OCI-LY7 (cell line): ENCODE data around the gene BBS4. TPM values are rescaled to one million over a fixed set of nuclear protein-coding genes. Genes with fewer than 3 reads are reported as not detected.

Experiments
- BruUV-seq: library from RNA; stranded (reverse); fragments of 400-500 nt; replicated peaks from 2 replicates; lab custom pipeline; 2021; lab: Mats Ljungman, UMichigan
- CTCF ChIA-PET: fragments of 300-600 bp; sonication (Branson Sonifier 250); formaldehyde crosslinking; loops from one replicate; lab custom pipeline; 2022; ENCODE audit warnings: antibody characterized with exemption; ENCODE audit not compliant: unreplicated experiment; lab: Charles Lee
- POLR2A ChIA-PET: fragments of 300-600 bp; sonication (Branson Sonifier 250); formaldehyde crosslinking; loops from one replicate; lab custom pipeline; 2022; ENCODE audit warnings: antibody characterized with exemption; lab: Charles Lee
- DNase-seq: peaks from one replicate; pipeline ENCODE4 v3.0.0-alpha.2; 2015; ENCODE audit warnings: low spot score
- H2AFZ ChIP-seq: fragments of 200-600 bp; sonication (generic), shearing (Covaris generic); 2 replicates; pipeline ENCODE4 v1.6.1; 2014; ENCODE audit warnings: mild to moderate bottlenecking, antibody characterized with exemption, low read length, moderate library complexity
- H3K27ac ChIP-seq: fragments of 200-600 bp; sonication (generic); 2 replicates; pipeline ENCODE4 v1.5.1; 2014; ENCODE audit warnings: mixed run types, low read depth, mild to moderate bottlenecking, moderate library complexity, low read length, inconsistent platforms; ENCODE audit not compliant: poor library complexity, severe bottlenecking
- H3K36me3 ChIP-seq: fragments of 200-600 bp; sonication (generic); 2 replicates; pipeline ENCODE4 v1.6.1; 2014; ENCODE audit warnings: mild to moderate bottlenecking, antibody characterized with exemption, low read length, moderate library complexity, mixed read lengths; ENCODE audit not compliant: insufficient read depth
- H3K4me1 ChIP-seq: fragments of 200-600 bp; sonication (generic); 2 replicates; pipeline ENCODE4 v1.5.1; 2014; ENCODE audit warnings: mild to moderate bottlenecking, low read length; ENCODE audit not compliant: insufficient read depth, poor library complexity, severe bottlenecking
- H3K4me2 ChIP-seq: fragments of 200-600 bp; sonication (generic); 2 replicates; pipeline ENCODE4 v1.6.1; 2014; ENCODE audit warnings: mild to moderate bottlenecking, low read length
- H3K4me3 ChIP-seq: fragments of 200-600 bp; sonication (generic); 2 replicates; pipeline ENCODE4 v1.5.1; 2014; ENCODE audit warnings: mild to moderate bottlenecking, low read depth, low read length; ENCODE audit not compliant: poor library complexity, severe bottlenecking
- H3K79me2 ChIP-seq: fragments of 200-600 bp; sonication (generic); 2 replicates; pipeline ENCODE4 v1.6.1; 2016; ENCODE audit warnings: low read depth, mild to moderate bottlenecking, low read length, moderate library complexity, mixed read lengths; ENCODE audit not compliant: insufficient read depth
- H3K9me2 ChIP-seq: fragments of 200-600 bp; sonication (generic); 2 replicates; pipeline ENCODE4 v1.6.1; 2016; ENCODE audit warnings: mild to moderate bottlenecking, low read length, mixed read lengths; ENCODE audit not compliant: insufficient read depth
- H3K9me3 ChIP-seq: fragments of 200-600 bp; sonication (generic); 2 replicates; pipeline ENCODE4 v1.6.1; 2014; ENCODE audit warnings: mild to moderate bottlenecking, mixed run types, low read length, mixed read lengths
- H4K20me1 ChIP-seq: fragments of 200-600 bp; sonication (generic); 2 replicates; pipeline ENCODE4 v1.6.1; 2014; ENCODE audit warnings: mild to moderate bottlenecking, antibody characterized with exemption, low read length, moderate library complexity, mixed read lengths; ENCODE audit not compliant: insufficient read depth
- CTCF ChIP-seq: fragments of 200-600 bp; sonication (generic); conservative IDR thresholded peaks from 2 replicates; pipeline ENCODE4 v1.5.1; 2014; ENCODE audit warnings: mild to moderate bottlenecking, antibody characterized with exemption, low read length, moderate library complexity, mixed read lengths
- EZH2phosphoT487 ChIP-seq: fragments of 200-600 bp; sonication (generic); IDR thresholded peaks from 2 replicates; pipeline ENCODE4 v1.6.1; 2018; ENCODE audit warnings: low read depth, borderline replicate concordance, mild to moderate bottlenecking, mixed run types, antibody characterized with exemption, low read length, moderate library complexity, mixed read lengths
- intact Hi-C: fragments of 100-400 bp; cut with micrococcal nuclease; formaldehyde crosslinking; loops from one replicate; pipeline ENCODE4 v1.10.0; 2022; ENCODE audit not compliant: unreplicated experiment
- total RNA-seq, 2 experiments: library from RNA; depleted of rRNA in 1 of 2; stranded (reverse); fragments of >200 nt in 1 of 2; shearing (Covaris generic) in 1 of 2; gene quantifications; 2 replicates each; pipeline ENCODE4 v1.2.3, GENCODE V29; 2014 to 2022

BBS4 gene
- total RNA-seq, 2 experiments from 2014 or later, result 19.7 to 29.7 TPM

GRCh38 chr15:72783640-72784455 is 97.8 kb downstream of the BBS4 start, which contains the start of gene ADPGK:
Gene ADPGK (minus strand): TSS chr15:72783758. CDS start chr15:72783691, 67 bp downstream.
- intact Hi-C loops, result loop anchor here (5.0 kb wide), 5 partner anchors 62 to 848 kb away; partner anchors contain the start of genes NEO1, NPTN and PARP6

GRCh38 chr15:72784456-72784876 is 98.5 kb downstream of the BBS4 start:
- no peak for DNase-seq
- POLR2A ChIA-PET, result interaction anchor here (0.6 to 1.1 kb wide), 3 partner anchors 82 to 309 kb away, joined by 3 read pairs; no protein-coding TSS in a partner anchor
- intact Hi-C loops, result loop anchor here (5.0 kb wide), 5 partner anchors 62 to 848 kb away; partner anchors contain the start of genes NEO1, NPTN and PARP6
- Histone ChIP-seq H3K9me3 (no peaks in the 10 kb centered on the region), H3K4me1 (peaks cover 22% of the 10 kb centered on the region), H3K27ac (peak overlapping the region; percentile 50), H3K4me3 (peak overlapping the region; percentile 93), H3K9me2 (no peaks in the 10 kb centered on the region), H3K4me2 (peak overlapping the region; percentile 87), H4K20me1 (peaks cover 17% of the 10 kb centered on the region), H2AFZ (peak overlapping the region; percentile 92), H3K36me3 (peaks cover 26% of the 10 kb centered on the region), H3K79me2 (peaks cover 37% of the 10 kb centered on the region)
- no TSS peak for BruUV-seq
- CTCF ChIA-PET, result no interaction called here
- TF ChIP-seq EZH2phosphoT487 (no peak), CTCF (peak; percentile 4; the same call in 1 of the 2 replicates)

More at GRCh38 chr15:72783640-72784455, 97.8 kb downstream of the BBS4 start, which contains the start of gene ADPGK:
- DNase-seq, result peak; percentile 96
- peak within 1 kb of the TSS; percentile 50 for H3K27ac ChIP-seq
- H3K4me2 ChIP-seq, result peak within 1 kb of the TSS; percentile 90
- peaks cover 40% of the 10 kb centered on the region for H3K79me2 ChIP-seq
- H3K4me3 ChIP-seq, result peak within 1 kb of the TSS; percentile 93
- peak within 1 kb of the TSS; percentile 92 for H2AFZ ChIP-seq
- peaks cover 22% of the 10 kb centered on the region for H3K4me1 ChIP-seq
- peak; percentile 80 for TF ChIP-seq CTCF
- TF ChIP-seq EZH2phosphoT487, result no peak
- ChIA-PET POLR2A (interaction anchor here (0.6 to 1.2 kb wide), 6 partner anchors 15 to 310 kb away, joined by 3 to 5 read pairs (median 3); no protein-coding TSS in a partner anchor), CTCF (no interaction called here)
- TSS peak; percentile 93 for BruUV-seq
- H3K9me2 ChIP-seq, result no peaks in the 10 kb centered on the region
- H4K20me1 ChIP-seq, result peaks cover 17% of the 10 kb centered on the region
- H3K36me3 ChIP-seq, result peaks cover 31% of the 10 kb centered on the region
- H3K9me3 ChIP-seq, result no peaks in the 10 kb centered on the region
